Ecto neural progenitor cell (in vitro differentiated cells): ENCODE measurements around the gene COX8A.

Experiments used
- DNase-seq: peaks from one replicate; pipeline ENCODE4 v3.0.0-alpha.2; 2018; ENCODE audit warnings: low spot score

The COX8A gene

DNA sequence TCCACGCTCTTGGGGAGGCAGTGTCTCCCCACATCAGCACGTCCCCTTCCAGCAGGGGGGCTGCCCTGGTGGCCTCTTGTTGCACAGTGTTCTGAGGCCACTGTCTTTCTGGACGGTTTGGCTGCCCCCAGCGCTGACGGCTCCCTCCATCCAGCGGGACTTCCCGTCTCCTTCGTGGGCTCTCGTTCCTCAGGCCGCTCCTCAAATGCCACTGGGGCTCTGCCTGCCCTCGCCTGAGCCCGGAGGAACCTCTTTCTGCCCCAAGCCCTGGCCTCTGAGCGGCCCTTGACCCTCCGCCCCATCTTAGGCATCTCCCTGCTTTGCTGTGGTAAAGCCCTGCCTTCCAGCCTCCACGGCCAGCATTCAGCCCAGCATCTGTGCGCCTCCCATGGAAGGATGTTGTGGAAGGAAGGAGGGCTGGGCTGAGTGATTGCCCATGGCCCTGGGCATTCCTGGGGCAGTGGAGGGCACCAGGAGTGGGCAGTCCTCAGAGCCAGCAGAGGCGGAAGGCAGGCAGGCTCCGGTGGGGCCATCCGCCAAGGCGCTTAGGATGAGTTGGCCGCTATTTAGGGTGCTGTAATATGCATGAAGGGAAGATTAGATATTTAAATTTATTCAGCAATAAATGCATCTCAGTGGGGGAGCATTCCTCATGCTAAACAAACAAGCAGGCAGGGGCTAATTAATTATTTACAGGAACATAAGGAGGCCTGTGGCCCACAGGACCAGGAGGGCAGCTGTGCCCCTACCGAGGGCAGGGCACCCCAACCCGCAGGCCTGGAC, 29.6 kb downstream of the COX8A start:
- no peak for DNase-seq

DNA sequence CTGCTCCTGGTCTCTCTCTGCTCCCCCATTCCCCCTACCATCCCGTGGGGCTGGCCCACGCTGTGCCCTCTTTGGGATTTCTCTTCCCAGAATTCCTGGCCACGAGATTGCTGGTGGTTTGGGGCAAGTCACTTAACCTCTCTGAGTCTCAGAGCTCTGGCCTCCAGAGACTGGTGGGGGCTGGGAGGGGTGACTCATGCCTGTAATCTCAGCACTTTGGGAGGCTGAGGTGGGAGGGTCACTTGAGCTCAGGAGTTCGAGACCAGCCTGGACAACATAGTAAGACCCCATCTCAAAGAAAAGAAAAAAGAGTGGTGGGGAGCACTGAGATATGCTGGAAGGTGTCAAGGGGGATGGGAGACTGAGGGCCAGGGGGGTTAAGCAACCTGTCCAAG, 30.2 kb downstream of the COX8A start:
- no peak for DNase-seq

GRCh38 chr11:64005691-64006090, 31.3 kb downstream of the COX8A start:
- DNase-seq, result no peak

DNA sequence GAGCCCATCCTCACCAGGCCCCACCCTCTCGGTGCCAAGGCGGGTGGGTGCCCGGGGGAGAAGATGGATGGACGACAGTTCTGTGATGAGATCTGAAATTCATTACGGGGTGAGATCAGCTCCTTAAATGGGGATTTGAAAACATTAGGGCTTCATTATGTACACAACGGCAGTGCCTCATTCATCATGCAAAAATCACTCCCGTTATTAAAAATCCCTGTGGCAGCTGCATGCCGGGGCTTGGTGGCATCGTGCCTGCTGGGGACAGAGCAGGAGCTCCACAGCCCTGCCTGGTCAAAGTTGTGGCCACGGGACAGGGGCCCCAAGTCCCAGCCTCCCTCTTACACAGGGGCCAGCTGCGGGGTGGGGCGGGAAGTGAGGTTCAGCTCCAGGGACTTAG, 32.0 kb downstream of the COX8A start:
- DNase-seq, result no peak

- DNase-seq, result no peak
These were observed 32.8 kb downstream of the COX8A start for GRCh38 chr11:64007160-64007628.

DNA sequence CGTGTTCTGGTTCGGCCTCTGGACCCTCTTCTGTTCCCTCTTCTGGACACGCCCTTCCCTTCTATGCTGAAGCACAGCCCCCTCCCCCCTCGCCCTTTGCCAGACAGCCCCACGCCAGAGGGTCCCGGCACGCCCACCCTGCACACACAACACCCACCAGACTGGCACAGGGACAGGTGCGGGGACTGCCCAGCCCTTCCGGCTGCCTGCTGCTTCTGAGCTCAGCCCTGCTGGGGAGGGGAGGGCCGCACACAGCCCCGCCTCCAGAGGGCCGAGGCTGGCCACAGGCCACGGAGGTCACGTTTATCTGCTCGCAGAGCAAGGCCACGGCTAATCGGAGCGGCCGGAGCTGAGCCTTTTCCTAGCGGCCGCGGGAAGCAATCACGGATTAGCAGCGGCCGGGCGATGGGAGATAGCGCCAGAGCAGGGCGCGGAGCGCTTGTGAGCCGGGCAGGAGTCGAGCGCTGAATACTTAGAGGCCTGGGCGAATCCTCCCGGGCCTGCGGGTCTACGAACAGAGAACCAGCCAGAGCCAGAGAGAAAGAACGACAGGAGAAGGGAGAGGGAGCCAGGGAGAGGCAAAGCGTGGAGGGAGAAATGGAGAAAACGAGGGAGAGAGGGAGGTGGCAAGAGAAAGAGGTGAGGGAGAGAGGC, 33.3 kb downstream of the COX8A start:
- peak; percentile 82 for DNase-seq

DNA sequence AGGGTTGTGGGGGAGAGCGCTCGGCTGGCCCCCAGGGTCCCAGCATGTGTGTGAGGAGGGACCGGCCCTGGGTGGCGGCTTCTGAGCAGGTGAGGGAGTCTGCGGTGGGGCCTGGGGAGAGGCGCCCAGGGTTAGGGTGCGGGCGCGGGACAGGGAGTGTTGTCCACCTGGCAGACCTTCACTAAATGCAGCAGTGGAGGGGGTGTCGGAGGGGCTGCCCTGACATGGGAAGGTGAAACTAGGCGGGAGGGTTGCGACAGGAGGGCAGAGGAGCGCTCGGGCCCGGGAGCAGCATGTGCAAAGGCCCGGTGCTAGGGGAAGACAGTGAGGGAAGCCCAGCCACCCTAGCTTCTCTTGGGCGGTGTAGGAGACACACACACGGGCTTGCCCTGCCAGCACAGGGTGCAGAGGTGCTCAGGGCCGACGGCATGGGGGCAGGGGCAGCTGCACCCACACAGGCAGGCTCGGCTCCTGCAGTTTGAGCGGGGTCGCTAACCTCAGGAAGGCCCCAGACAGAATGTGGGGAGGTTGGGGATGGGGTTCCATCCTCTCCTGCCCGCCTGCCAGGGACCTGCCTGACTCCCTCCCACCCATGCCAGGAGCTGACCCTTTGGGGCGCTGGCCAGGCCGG, 34.0 kb downstream of the COX8A start:
- no peak for DNase-seq

GRCh38 chr11:64008914-64009633, 34.7 kb downstream of the COX8A start:
- DNase-seq, result no peak

GRCh38 chr11:64009710-64010109, 35.3 kb downstream of the COX8A start:
- no peak for DNase-seq

- DNase-seq, result no peak
These were observed 36.4 kb downstream of the COX8A start for GRCh38 chr11:64010783-64011182.

GRCh38 chr11:64011371-64011770, 37.0 kb downstream of the COX8A start:
- DNase-seq, result no peak

DNA sequence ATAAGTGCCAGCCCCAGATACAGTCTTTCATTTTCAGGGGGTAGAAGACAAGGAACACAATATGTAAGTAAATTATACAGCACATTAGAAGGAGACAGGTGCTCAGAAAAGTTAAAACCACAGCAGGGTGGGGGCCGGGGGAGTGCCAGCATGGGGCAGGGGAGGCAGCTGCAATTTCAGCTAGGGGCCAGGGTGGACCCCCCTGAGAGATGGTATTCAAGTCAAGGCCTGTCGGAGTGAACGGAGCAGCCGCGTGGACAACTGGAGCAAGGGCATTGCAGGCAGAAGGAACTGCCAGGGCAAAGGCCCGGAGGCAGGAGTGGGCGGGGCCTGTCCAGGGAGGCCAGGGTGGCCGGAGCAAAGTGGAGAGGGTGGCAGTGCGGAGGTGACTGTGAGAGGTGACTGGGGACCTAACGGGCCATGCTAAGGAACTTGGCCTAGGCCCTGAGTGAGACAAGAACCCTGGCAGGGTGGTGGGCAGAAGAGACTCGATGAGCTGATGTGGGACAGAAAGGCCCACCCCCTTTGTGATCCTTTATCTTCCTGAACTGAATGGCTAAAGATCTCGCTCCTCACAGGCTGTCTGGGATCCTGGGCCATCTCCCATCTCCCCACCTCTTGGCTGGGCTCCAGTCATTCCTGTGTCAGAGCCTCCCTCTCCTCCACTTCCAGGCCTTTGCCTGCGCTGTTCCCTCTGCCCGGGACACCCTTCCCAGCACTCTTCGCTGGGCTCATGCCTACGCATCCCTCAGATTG, 38.9 kb downstream of the COX8A start:
- DNase-seq, result no peak

GRCh38 chr11:64014356-64014755, 39.9 kb downstream of the COX8A start:
- no peak for DNase-seq

GRCh38 chr11:64015510-64015909, 41.1 kb downstream of the COX8A start:
- no peak for DNase-seq

GRCh38 chr11:64015935-64016845, 41.8 kb downstream of the COX8A start:
- DNase-seq, result no peak

GRCh38 chr11:64017945-64018224, 43.5 kb downstream of the COX8A start:
- no peak for DNase-seq

GRCh38 chr11:64018310-64018709, 43.9 kb downstream of the COX8A start:
- DNase-seq, result no peak

DNA sequence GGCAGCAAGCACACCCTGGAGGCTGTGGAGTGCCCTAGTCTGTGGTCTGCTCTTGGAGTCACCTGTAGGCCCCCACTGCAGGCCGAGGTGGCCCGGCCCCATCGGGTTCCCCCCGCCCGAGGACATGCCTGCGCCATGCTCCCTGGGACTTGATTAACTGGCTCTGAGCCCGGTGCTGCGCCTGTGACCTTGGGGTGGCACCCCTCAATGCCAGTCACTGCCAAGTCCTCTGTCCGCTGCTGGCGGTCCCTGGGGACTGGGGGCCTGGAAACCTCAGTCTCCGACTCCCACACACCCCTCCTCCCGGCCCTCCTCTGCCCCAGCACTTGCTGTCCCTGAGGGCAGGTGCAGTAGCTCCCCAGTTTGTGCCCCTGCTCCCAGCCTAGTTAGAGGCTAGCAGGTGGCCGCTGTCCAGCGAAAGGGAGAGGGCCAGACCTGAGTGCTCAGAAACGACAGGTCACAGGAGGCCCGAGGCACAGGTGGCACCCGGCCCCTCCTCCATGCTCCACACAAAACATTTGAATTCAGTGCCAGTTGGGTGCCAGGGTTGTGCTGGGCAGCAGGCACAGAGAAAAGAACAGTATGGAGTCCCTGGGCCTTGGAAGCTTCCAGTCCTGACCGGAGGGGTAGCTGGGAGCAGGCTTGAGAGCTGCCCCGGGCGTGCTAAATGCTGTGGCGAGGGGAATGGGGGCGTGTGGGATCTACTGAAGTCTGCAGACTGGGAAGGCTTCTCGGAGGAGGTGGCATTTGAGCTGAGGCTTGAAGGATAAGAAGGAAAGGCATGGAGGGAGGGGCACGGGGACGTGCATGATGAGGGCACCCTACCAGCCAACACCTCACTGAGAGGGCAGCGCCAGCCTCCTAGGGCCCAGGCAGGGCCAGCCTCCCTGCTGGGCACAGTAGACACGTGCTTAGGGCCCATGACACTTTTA, 45.0 kb downstream of the COX8A start:
- no peak for DNase-seq

DNA sequence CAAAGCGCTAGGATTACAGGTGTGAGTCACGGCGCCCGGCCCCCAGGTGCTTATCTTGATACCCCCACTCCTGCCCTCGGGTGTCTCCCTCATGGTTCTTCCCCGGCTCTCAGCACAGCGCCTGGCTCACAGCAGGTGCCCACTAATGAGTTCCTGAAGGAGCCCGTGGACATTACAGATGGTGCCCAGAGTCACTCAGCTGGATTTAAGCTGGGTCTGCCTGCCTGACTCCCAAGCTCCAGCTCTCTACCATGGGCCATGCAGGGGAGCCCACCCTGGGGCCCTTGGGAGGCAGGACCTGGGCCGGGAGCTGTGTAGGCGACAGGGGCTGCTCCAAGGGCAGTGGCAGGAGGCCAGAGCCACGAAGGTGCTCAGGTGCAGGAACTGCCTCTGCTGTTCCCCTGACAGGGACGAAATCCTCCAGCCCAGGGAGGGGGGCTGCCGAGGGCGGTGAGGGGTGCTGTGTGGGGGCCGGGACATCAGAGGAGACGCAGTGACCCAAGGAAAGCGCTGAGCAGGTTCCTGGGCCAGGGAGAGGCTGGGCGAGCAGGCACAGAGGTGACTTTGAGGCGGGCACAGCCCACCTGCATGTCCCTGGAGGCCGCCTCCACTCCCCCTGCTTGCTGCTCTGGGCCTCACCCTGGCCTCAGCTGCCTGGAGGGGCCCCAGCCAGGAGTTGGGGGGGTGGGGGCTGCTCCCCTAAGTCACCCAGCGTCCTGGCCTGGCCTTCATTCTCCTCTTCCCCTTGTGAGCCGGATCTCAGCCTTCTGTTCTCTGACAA, 46.7 kb downstream of the COX8A start:
- DNase-seq, result no peak
